A549 (cell line): ENCODE measurements around the gene CARD9. TPM values are rescaled to one million over a fixed set of nuclear protein-coding genes. Genes with fewer than 3 reads are reported as not detected.
A peak's percentile ranks its signal among the peaks of the same experiment; 100 is the strongest.

ENCODE experiments used
- ATAC-seq, 2 experiments: fragments of 200-7000 bp in 1 of 2; fragments of >200 bp in 1 of 2; cut with Nextera tagmentation in 1 of 2; cut with Tn5 transposase in 1 of 2; 3 replicates each; pipeline versions ENCODE4 v1.8.0 to v1.9.1; 2018 to 2020; ENCODE audit warnings: mild to moderate bottlenecking in 1 of 2, moderate library complexity in 1 of 2
- CTCF ChIA-PET: fragments of 300-600 bp; sonication (Branson Sonifier 250); formaldehyde crosslinking; extraction: SDS; loops from one replicate; lab custom pipeline; 2021; ENCODE audit warnings: antibody characterized with exemption, inconsistent platforms; lab: Yijun Ruan, JAX
- POLR2A ChIA-PET: fragments of 350-600 bp; formaldehyde crosslinking; extraction: SDS; loops from one replicate; lab custom pipeline; 2021; ENCODE audit warnings: antibody characterized with exemption, inconsistent platforms; lab: Yijun Ruan, JAX
- DNase-seq, 2 experiments: peaks; one replicate each; pipeline versions ENCODE4 v3.0.0 to v3.0.0-alpha.2; 2011 to 2016; ENCODE audit warnings: low read depth in 1 of 2, low spot score in 1 of 2
- FAIRE-seq: peaks from 2 replicates; lab custom pipeline; 2011; peaks lifted over from hg19 to GRCh38; lab: Jason Lieb, UNC
- H3K27ac ChIP-seq, 2 experiments: fragments of >200 bp; sonication (Bioruptor Twin); formaldehyde crosslinking; 3 replicates each; pipeline ENCODE4 v1.5.1; 2016 to 2017
- H3K4me1 ChIP-seq: fragments of >200 bp; sonication (Bioruptor Twin); formaldehyde crosslinking; 3 replicates; pipeline ENCODE4 v1.6.1; 2016
- H3K4me2 ChIP-seq: fragments of >200 bp; sonication (Bioruptor Twin); formaldehyde crosslinking; 3 replicates; pipeline ENCODE4 v1.6.1; 2016
- H3K4me3 ChIP-seq: fragments of >200 bp; sonication (Bioruptor Twin); formaldehyde crosslinking; 3 replicates; pipeline ENCODE4 v1.5.1; 2016
- H3K9me3 ChIP-seq: fragments of >200 bp; sonication (Bioruptor Twin); formaldehyde crosslinking; 3 replicates; pipeline ENCODE4 v1.6.1; 2016
- EHMT2 ChIP-seq: fragments of 200-600 bp; sonication (generic); IDR thresholded peaks from 2 replicates; pipeline ENCODE4 v1.6.1; 2016; ENCODE audit warnings: antibody characterized with exemption, low read depth, mild to moderate bottlenecking, moderate library complexity
- FOSL2 ChIP-seq, 2 experiments: fragments of 450-650 bp in 1 of 2; fragments of >200 bp in 1 of 2; sonication (Bioruptor Twin) in 1 of 2; formaldehyde crosslinking; IDR thresholded peaks; 2 replicates each; pipeline versions ENCODE4 v1.5.0 to v1.6.1; 2016 to 2020; ENCODE audit warnings: mild to moderate bottlenecking in 1 of 2, moderate library complexity in 1 of 2
- GATA3 ChIP-seq: IDR thresholded peaks from 2 replicates; pipeline ENCODE4 v1.6.1; 2012; ENCODE audit warnings: borderline replicate concordance
- HOXB13 ChIP-seq: fragments of 250-450 bp; sonication (Bioruptor Pico); IDR thresholded peaks from 2 replicates; pipeline ENCODE4 v1.5.0; 2020; ENCODE audit warnings: low read depth, mild to moderate bottlenecking, moderate library complexity
- NFE2L2 ChIP-seq: fragments of 150-350 bp; conservative IDR thresholded peaks from 2 replicates; pipeline ENCODE4 v1.6.1; 2014; ENCODE audit warnings: low read length
- WGBS: methylation state at CpG from one replicate; pipeline ENCODE4 v1.1.6; 2017; ENCODE audit errors: missing lambda C conversion rate; 5-methylcytosine and 5-hydroxymethylcytosine counted together
- polyA plus RNA-seq, 4 experiments: library from polyadenylated mRNA; depleted of rRNA in 3 of 4; stranded (reverse); fragments of >200 nt; fragmentation: RNase III in 1 of 4; extraction: RNeasy Plus Mini Kit Qiagen cat#74134 plus additional on column Dnase treatment in 1 of 4; gene quantifications; 2 replicates in 3 of 4; 3 replicates in 1 of 4; pipeline ENCODE4 v1.2.3, GENCODE V29; 2011 to 2017
- TF ChIP-seq, protein P1 (sequence below): fragments of 200-600 bp; sonication (generic); IDR thresholded peaks from 2 replicates; pipeline ENCODE4 v1.6.1; 2016; ENCODE audit warnings: antibody characterized with exemption, mild to moderate bottlenecking, moderate library complexity
- TF ChIP-seq, protein P2 (sequence below): IDR thresholded peaks from 2 replicates; pipeline ENCODE4 v1.6.1; 2012; ENCODE audit warnings: low read depth, borderline replicate concordance
- TF ChIP-seq, protein P3 (sequence below): IDR thresholded peaks from 2 replicates; pipeline ENCODE4 v1.6.1; 2012
- TF ChIP-seq, protein P4 (sequence below): fragments of >200 bp; sonication (Bioruptor Twin); formaldehyde crosslinking; IDR thresholded peaks from 3 replicates; pipeline ENCODE4 v1.6.1; 2016

Gene CARD9
- polyA plus RNA-seq, 2 of the 4 experiments (the other 2 are of a cell fraction): 0.21 to 0.94 TPM

DNA sequence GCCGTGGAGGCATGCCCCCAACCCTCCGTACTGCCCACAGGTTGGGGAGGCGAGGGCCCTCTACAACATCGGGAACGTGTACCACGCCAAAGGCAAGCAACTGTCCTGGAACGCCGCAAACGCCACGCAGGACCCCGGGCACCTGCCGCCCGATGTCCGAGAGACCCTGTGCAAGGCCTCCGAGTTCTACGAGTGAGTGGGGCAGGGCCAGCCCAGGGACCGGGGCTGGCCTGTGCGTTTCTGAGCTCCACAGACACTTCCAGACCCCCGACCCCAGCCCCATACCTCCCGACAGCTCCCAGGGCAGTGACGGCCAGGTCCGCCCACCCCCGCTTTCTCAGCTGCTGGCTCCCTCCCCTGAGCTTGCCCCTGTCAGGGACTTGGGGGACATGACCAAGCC, 36.6 kb downstream of the CARD9 start (continued):
- TF ChIP-seq, protein P1, sequence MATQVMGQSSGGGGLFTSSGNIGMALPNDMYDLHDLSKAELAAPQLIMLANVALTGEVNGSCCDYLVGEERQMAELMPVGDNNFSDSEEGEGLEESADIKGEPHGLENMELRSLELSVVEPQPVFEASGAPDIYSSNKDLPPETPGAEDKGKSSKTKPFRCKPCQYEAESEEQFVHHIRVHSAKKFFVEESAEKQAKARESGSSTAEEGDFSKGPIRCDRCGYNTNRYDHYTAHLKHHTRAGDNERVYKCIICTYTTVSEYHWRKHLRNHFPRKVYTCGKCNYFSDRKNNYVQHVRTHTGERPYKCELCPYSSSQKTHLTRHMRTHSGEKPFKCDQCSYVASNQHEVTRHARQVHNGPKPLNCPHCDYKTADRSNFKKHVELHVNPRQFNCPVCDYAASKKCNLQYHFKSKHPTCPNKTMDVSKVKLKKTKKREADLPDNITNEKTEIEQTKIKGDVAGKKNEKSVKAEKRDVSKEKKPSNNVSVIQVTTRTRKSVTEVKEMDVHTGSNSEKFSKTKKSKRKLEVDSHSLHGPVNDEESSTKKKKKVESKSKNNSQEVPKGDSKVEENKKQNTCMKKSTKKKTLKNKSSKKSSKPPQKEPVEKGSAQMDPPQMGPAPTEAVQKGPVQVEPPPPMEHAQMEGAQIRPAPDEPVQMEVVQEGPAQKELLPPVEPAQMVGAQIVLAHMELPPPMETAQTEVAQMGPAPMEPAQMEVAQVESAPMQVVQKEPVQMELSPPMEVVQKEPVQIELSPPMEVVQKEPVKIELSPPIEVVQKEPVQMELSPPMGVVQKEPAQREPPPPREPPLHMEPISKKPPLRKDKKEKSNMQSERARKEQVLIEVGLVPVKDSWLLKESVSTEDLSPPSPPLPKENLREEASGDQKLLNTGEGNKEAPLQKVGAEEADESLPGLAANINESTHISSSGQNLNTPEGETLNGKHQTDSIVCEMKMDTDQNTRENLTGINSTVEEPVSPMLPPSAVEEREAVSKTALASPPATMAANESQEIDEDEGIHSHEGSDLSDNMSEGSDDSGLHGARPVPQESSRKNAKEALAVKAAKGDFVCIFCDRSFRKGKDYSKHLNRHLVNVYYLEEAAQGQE: no peak
- no peak for TF ChIP-seq HOXB13

DNA sequence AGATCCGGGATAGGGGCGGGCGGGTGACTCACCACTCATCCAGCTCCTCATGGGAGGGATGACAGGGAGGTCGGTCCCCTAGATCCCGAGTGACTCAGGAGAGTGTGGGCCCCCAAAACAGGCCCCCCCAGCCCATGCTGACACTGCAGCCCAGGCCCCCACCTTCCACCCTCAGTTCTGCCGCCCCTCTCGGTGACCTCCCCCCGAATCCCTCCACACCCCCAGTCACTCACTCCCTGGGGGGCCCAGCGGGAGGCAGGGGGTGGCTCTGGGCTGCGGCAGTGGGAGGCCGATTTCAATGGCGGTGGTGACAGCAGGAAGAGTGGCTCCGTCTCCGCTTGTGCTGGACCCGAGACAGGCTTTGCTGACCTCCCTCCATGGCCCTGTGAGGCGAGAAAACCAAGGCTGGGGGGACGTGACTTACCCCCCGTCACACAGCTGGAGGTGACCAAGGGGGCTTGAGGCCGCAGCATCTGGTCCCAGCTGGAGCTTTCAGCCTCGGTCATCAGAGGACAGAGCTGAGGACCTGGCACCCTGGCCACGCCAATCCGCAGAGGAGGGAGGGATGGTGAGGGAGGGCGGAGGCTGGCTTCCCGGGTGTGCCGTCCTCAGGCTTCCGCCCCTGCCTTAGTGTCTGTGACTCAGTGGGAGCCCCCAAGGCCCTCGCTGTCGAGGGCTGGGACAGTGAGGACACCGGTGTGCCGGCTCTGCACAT, 37.2 kb downstream of the CARD9 start:
- H3K9me3 ChIP-seq: no peaks in the 10 kb centered on the region
- no peak overlapping the region for H3K4me3 ChIP-seq
- no peak overlapping the region for H3K4me2 ChIP-seq
- POLR2A ChIA-PET: interaction anchor here (0.8 kb wide), 1 partner anchor 26 kb away, joined by 3 read pairs; no protein-coding TSS in a partner anchor
- TF ChIP-seq FOSL2 (IDR thresholded peaks at IDR 0.05) (no peak), FOSL2 (CRISPR knock-in tag; IDR thresholded peaks at IDR 0.05) (peak; percentile 49; the same call in 1 of the 2 replicates)
- TF ChIP-seq, protein P2, sequence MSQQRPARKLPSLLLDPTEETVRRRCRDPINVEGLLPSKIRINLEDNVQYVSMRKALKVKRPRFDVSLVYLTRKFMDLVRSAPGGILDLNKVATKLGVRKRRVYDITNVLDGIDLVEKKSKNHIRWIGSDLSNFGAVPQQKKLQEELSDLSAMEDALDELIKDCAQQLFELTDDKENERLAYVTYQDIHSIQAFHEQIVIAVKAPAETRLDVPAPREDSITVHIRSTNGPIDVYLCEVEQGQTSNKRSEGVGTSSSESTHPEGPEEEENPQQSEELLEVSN: no peak
- 0 out of 3 replicates have a peak, but pooled peaks cover 3% of the 10 kb centered on the region for H3K4me1 ChIP-seq
- WGBS: 82% methylated on average over 23 of the region's 30 CpGs
- CTCF ChIA-PET: interaction anchor here (1.5 to 3.2 kb wide), 7 partner anchors 10 to 295 kb away, joined by 5 to 15 read pairs (median 7); partner anchors contain the start of gene DNLZ
- DNase-seq (no peak), ATAC-seq (no peak), FAIRE-seq (no peak)
- no peak overlapping the region for H3K27ac ChIP-seq

DNA sequence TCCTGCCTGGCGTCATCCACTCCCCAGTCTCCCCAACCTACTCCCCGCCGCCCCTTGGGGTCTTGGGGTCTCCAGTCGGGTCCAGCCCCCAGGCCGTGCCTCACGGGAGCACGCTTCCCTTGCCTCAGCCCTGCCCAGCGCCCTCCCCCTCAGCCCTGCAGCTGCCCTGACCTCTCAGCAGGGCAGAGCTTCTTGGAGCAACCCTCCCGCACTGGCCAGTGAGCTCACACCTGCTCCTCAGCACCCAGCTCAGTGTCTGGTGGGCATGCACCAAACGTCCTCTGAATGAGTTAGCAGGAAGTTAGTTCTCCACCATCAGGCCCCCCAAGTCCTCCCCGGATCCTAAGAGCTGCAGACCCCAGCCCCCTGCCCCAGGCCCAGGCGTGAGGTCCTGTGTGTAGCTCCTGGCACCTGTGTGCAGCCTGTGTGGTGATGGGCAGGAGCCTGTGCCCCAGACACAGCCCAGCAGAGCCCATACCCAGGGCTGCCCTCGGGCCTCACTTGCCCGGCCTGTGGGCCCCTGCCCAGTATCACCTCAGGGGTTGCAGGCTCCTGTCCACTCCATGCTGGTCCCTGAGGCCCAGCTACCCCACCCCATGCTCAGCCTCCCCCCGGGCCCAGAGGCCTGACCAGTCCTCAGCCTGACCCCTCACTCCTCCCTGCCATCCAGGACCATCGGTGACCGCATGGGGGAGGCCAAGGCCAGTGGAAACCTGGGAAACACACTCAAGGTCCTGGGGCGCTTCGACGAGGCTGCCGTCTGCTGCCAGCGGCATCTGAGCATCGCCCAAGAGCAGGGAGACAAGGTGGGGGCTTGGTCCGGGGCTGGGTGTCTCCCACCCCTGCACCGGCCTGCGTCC, 37.9 kb downstream of the CARD9 start:
- Histone ChIP-seq H3K27ac (no peak overlapping the region), H3K4me1 (0 out of 3 replicates have a peak, but pooled peaks cover 3% of the 10 kb centered on the region), H3K4me2 (no peak overlapping the region), H3K9me3 (no peaks in the 10 kb centered on the region), H3K4me3 (no peak overlapping the region)
- FAIRE-seq (no peak), DNase-seq (no peak), ATAC-seq (no peak)
- TF ChIP-seq GATA3 (no peak), EHMT2 (no peak), NFE2L2 (no peak)
- TF ChIP-seq, protein P3, sequence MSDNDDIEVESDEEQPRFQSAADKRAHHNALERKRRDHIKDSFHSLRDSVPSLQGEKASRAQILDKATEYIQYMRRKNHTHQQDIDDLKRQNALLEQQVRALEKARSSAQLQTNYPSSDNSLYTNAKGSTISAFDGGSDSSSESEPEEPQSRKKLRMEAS: no peak
- TF ChIP-seq, protein P4, sequence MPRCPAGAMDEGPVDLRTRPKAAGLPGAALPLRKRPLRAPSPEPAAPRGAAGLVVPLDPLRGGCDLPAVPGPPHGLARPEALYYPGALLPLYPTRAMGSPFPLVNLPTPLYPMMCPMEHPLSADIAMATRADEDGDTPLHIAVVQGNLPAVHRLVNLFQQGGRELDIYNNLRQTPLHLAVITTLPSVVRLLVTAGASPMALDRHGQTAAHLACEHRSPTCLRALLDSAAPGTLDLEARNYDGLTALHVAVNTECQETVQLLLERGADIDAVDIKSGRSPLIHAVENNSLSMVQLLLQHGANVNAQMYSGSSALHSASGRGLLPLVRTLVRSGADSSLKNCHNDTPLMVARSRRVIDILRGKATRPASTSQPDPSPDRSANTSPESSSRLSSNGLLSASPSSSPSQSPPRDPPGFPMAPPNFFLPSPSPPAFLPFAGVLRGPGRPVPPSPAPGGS: no peak
- TF ChIP-seq, protein P2: no peak
- ChIA-PET CTCF (interaction anchor here (0.8 to 3.2 kb wide), 6 partner anchors 9 to 52 kb away, joined by 3 to 15 read pairs (median 6); partner anchors contain the start of gene DNLZ), POLR2A (no interaction called here)
- 68% methylated on average over 12 of the region's 26 CpGs for WGBS
